A549 (cell line): ENCODE measurements around the gene C2orf69. TPM values are rescaled to one million over a fixed set of nuclear protein-coding genes. Genes with fewer than 3 reads are reported as not detected.

Experiments used
- ATAC-seq, 2 experiments: fragments of 200-7000 bp in 1 of 2; fragments of >200 bp in 1 of 2; cut with Nextera tagmentation in 1 of 2; cut with Tn5 transposase in 1 of 2; 3 replicates each; pipeline versions ENCODE4 v1.8.0 to v1.9.1; 2018 to 2020; ENCODE audit warnings: mild to moderate bottlenecking in 1 of 2, moderate library complexity in 1 of 2
- CTCF ChIA-PET: fragments of 300-600 bp; sonication (Branson Sonifier 250); formaldehyde crosslinking; extraction: SDS; loops from one replicate; lab custom pipeline; 2021; ENCODE audit warnings: antibody characterized with exemption, inconsistent platforms; lab: Yijun Ruan, JAX
- POLR2A ChIA-PET: fragments of 350-600 bp; formaldehyde crosslinking; extraction: SDS; loops from one replicate; lab custom pipeline; 2021; ENCODE audit warnings: antibody characterized with exemption, inconsistent platforms; lab: Yijun Ruan, JAX
- DNase-seq, 2 experiments: peaks; one replicate each; pipeline versions ENCODE4 v3.0.0 to v3.0.0-alpha.2; 2011 to 2016; ENCODE audit warnings: low read depth in 1 of 2, low spot score in 1 of 2
- FAIRE-seq: peaks from 2 replicates; lab custom pipeline; 2011; peaks lifted over from hg19 to GRCh38; lab: Jason Lieb, UNC
- H3K27ac ChIP-seq, 2 experiments: fragments of >200 bp; sonication (Bioruptor Twin); formaldehyde crosslinking; 3 replicates each; pipeline ENCODE4 v1.5.1; 2016 to 2017
- H3K4me1 ChIP-seq: fragments of >200 bp; sonication (Bioruptor Twin); formaldehyde crosslinking; 3 replicates; pipeline ENCODE4 v1.6.1; 2016
- H3K4me2 ChIP-seq: fragments of >200 bp; sonication (Bioruptor Twin); formaldehyde crosslinking; 3 replicates; pipeline ENCODE4 v1.6.1; 2016
- H3K4me3 ChIP-seq: fragments of >200 bp; sonication (Bioruptor Twin); formaldehyde crosslinking; 3 replicates; pipeline ENCODE4 v1.5.1; 2016
- H3K9me3 ChIP-seq: fragments of >200 bp; sonication (Bioruptor Twin); formaldehyde crosslinking; 3 replicates; pipeline ENCODE4 v1.6.1; 2016
- BHLHE40 ChIP-seq: IDR thresholded peaks from 2 replicates; pipeline ENCODE4 v1.6.1; 2012; ENCODE audit warnings: low read depth, low read length, inconsistent platforms
- CBX8 ChIP-seq: fragments of 200-600 bp; sonication (generic); IDR thresholded peaks from 2 replicates; pipeline ENCODE4 v1.6.1; 2016
- CHD2 ChIP-seq: fragments of 150-350 bp; IDR thresholded peaks from 2 replicates; pipeline ENCODE4 v1.6.1; 2014; ENCODE audit warnings: low read length; ENCODE audit not compliant: partially characterized antibody
- EHMT2 ChIP-seq: fragments of 200-600 bp; sonication (generic); IDR thresholded peaks from 2 replicates; pipeline ENCODE4 v1.6.1; 2016; ENCODE audit warnings: antibody characterized with exemption, low read depth, mild to moderate bottlenecking, moderate library complexity
- EP300 ChIP-seq, 2 experiments: fragments of >200 bp; sonication (Bioruptor Twin); formaldehyde crosslinking; IDR thresholded peaks; 2 replicates in 1 of 2; 3 replicates in 1 of 2; pipeline ENCODE4 v1.6.1; 2016 to 2017
- FOSL2 ChIP-seq, 2 experiments: fragments of 450-650 bp in 1 of 2; fragments of >200 bp in 1 of 2; sonication (Bioruptor Twin) in 1 of 2; formaldehyde crosslinking; IDR thresholded peaks; 2 replicates each; pipeline versions ENCODE4 v1.5.0 to v1.6.1; 2016 to 2020; ENCODE audit warnings: mild to moderate bottlenecking in 1 of 2, moderate library complexity in 1 of 2
- HEYL ChIP-seq: fragments of 250-450 bp; sonication (Bioruptor Pico); IDR thresholded peaks from 2 replicates; pipeline ENCODE4 v1.8.0; 2021; ENCODE audit warnings: mild to moderate bottlenecking, moderate library complexity
- JUN ChIP-seq, 2 experiments: fragments of >200 bp; sonication (Bioruptor Twin); formaldehyde crosslinking; IDR thresholded peaks; 2 replicates in 1 of 2; 3 replicates in 1 of 2; pipeline ENCODE4 v1.6.1; 2016 to 2017
- KDM1A ChIP-seq: fragments of 200-600 bp; sonication (generic); IDR thresholded peaks from 2 replicates; pipeline ENCODE4 v1.6.1; 2016; ENCODE audit warnings: low read depth, mild to moderate bottlenecking
- NFE2L2 ChIP-seq: fragments of 150-350 bp; conservative IDR thresholded peaks from 2 replicates; pipeline ENCODE4 v1.6.1; 2014; ENCODE audit warnings: low read length
- NPAS2 ChIP-seq: fragments of 250-450 bp; sonication (Bioruptor Pico); IDR thresholded peaks from 2 replicates; pipeline ENCODE4 v1.8.0; 2022; ENCODE audit warnings: mild to moderate bottlenecking, moderate library complexity, borderline replicate concordance
- NR3C1 ChIP-seq: fragments of >200 bp; sonication (Bioruptor Twin); formaldehyde crosslinking; IDR thresholded peaks from 3 replicates; pipeline ENCODE4 v1.6.1; 2017
- POLR2AphosphoS2 ChIP-seq: conservative IDR thresholded peaks from 2 replicates; pipeline ENCODE4 v1.6.1; 2012; ENCODE audit warnings: low read length, improper control_type of control experiment, inconsistent platforms
- RAD21 ChIP-seq, 2 experiments: fragments of >200 bp in 1 of 2; sonication (Bioruptor Twin) in 1 of 2; formaldehyde crosslinking in 1 of 2; IDR thresholded peaks in 1 of 2; conservative IDR thresholded peaks in 1 of 2; 2 replicates in 1 of 2; 3 replicates in 1 of 2; pipeline ENCODE4 v1.6.1; 2012 to 2018; ENCODE audit warnings: inconsistent platforms in 1 of 2
- RCOR1 ChIP-seq: fragments of 150-350 bp; IDR thresholded peaks from 2 replicates; pipeline ENCODE4 v1.6.1; 2014; ENCODE audit warnings: antibody characterized with exemption, low read length, low read depth
- RNF2 ChIP-seq: fragments of 200-600 bp; sonication (generic); IDR thresholded peaks from 2 replicates; pipeline ENCODE4 v1.6.1; 2016; ENCODE audit warnings: low read depth, mild to moderate bottlenecking, antibody characterized with exemption, moderate library complexity, borderline replicate concordance
- SMC3 ChIP-seq: fragments of >200 bp; sonication (Bioruptor Twin); formaldehyde crosslinking; IDR thresholded peaks from 3 replicates; pipeline ENCODE4 v1.6.1; 2018; ENCODE audit warnings: inconsistent platforms
- TFCP2L1 ChIP-seq: fragments of 250-450 bp; sonication (Bioruptor Pico); IDR thresholded peaks from 2 replicates; pipeline ENCODE4 v1.5.0; 2021; ENCODE audit warnings: mild to moderate bottlenecking
- TP53 ChIP-seq: fragments of 250-450 bp; sonication (Bioruptor Pico); IDR thresholded peaks from 2 replicates; pipeline ENCODE4 v1.5.0; 2021; ENCODE audit warnings: mild to moderate bottlenecking, moderate library complexity
- WGBS: methylation state at CpG from one replicate; pipeline ENCODE4 v1.1.6; 2017; ENCODE audit errors: missing lambda C conversion rate; 5-methylcytosine and 5-hydroxymethylcytosine counted together
- polyA plus RNA-seq, 4 experiments: library from polyadenylated mRNA; depleted of rRNA in 3 of 4; stranded (reverse); fragments of >200 nt; fragmentation: RNase III in 1 of 4; extraction: RNeasy Plus Mini Kit Qiagen cat#74134 plus additional on column Dnase treatment in 1 of 4; gene quantifications; 2 replicates in 3 of 4; 3 replicates in 1 of 4; pipeline ENCODE4 v1.2.3, GENCODE V29; 2011 to 2017
- TF ChIP-seq, protein P1 (sequence below): fragments of 150-350 bp; IDR thresholded peaks from 2 replicates; pipeline ENCODE4 v1.6.1; 2014; ENCODE audit warnings: low read depth, mild to moderate bottlenecking, low read length
- TF ChIP-seq, protein P2 (sequence below): IDR thresholded peaks from 2 replicates; pipeline ENCODE4 v1.6.1; 2012
- TF ChIP-seq, protein P3 (sequence below): fragments of 250-450 bp; sonication (Bioruptor Pico); IDR thresholded peaks from 2 replicates; pipeline ENCODE4 v1.5.0; 2021; ENCODE audit warnings: mild to moderate bottlenecking, moderate library complexity, borderline replicate concordance
- TF ChIP-seq, protein P4 (sequence below): fragments of >200 bp; sonication (Bioruptor Twin); formaldehyde crosslinking; IDR thresholded peaks from 2 replicates; pipeline ENCODE4 v1.6.1; 2016
- TF ChIP-seq, protein P5 (sequence below): fragments of >200 bp; sonication (Bioruptor Twin); formaldehyde crosslinking; IDR thresholded peaks from 3 replicates; pipeline ENCODE4 v1.5.1; 2016

The C2orf69 gene
- polyA plus RNA-seq, 2 of the 4 experiments (the other 2 are of a cell fraction), result 9.3 to 9.9 TPM

DNA sequence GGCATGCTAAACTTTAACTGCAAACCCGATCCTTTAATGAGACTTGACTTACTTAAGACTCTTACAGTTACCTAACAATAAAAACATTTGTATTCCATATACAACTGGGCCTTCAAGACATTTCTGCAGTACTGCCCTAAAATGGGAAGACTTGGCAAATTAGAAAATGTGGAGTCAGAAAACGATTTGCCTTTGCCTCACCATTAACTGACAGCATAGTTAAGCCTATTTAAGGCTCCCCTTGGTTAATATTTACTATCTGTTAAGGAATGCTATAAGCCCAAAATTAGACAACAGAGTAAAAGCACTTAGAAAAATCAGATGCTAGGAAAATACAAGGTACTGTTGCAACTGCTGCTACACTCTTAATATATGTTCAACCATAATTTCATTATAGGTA is 25.5 kb downstream of the C2orf69 start:
- FAIRE-seq (no peak), ATAC-seq (no peak), DNase-seq (no peak)
- peaks cover 21% of the 10 kb centered on the region; the same call in 2 of the 3 replicates for H3K4me1 ChIP-seq
- ChIA-PET POLR2A (no interaction called here), CTCF (no interaction called here)
- no peaks in the 10 kb centered on the region for H3K9me3 ChIP-seq
- no peak overlapping the region for H3K4me2 ChIP-seq
- no peak overlapping the region for H3K4me3 ChIP-seq
- TF ChIP-seq, protein P1, sequence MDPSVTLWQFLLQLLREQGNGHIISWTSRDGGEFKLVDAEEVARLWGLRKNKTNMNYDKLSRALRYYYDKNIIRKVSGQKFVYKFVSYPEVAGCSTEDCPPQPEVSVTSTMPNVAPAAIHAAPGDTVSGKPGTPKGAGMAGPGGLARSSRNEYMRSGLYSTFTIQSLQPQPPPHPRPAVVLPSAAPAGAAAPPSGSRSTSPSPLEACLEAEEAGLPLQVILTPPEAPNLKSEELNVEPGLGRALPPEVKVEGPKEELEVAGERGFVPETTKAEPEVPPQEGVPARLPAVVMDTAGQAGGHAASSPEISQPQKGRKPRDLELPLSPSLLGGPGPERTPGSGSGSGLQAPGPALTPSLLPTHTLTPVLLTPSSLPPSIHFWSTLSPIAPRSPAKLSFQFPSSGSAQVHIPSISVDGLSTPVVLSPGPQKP, result no peak
- TF ChIP-seq TP53 (CRISPR knock-in tag) (no peak), CHD2 (no peak), JUN (IDR thresholded peaks at IDR 0.05) (no peak), RCOR1 (no peak), RNF2 (no peak), TFCP2L1 (CRISPR knock-in tag) (no peak), FOSL2 (IDR thresholded peaks at IDR 0.05) (no peak), FOSL2 (CRISPR knock-in tag; IDR thresholded peaks at IDR 0.05) (no peak), KDM1A (no peak), CBX8 (no peak), EHMT2 (no peak), EP300 (IDR thresholded peaks at IDR 0.05) (no peak), NR3C1 (no peak), POLR2AphosphoS2 (no peak), HEYL (CRISPR knock-in tag) (no peak), NFE2L2 (no peak)
- TF ChIP-seq, protein P2, sequence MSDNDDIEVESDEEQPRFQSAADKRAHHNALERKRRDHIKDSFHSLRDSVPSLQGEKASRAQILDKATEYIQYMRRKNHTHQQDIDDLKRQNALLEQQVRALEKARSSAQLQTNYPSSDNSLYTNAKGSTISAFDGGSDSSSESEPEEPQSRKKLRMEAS, result no peak
- TF ChIP-seq, protein P3, sequence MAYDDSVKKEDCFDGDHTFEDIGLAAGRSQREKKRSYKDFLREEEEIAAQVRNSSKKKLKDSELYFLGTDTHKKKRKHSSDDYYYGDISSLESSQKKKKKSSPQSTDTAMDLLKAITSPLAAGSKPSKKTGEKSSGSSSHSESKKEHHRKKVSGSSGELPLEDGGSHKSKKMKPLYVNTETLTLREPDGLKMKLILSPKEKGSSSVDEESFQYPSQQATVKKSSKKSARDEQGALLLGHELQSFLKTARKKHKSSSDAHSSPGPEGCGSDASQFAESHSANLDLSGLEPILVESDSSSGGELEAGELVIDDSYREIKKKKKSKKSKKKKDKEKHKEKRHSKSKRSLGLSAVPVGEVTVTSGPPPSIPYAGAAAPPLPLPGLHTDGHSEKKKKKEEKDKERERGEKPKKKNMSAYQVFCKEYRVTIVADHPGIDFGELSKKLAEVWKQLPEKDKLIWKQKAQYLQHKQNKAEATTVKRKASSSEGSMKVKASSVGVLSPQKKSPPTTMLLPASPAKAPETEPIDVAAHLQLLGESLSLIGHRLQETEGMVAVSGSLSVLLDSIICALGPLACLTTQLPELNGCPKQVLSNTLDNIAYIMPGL (CRISPR knock-in tag), result no peak
- TF ChIP-seq, protein P4, sequence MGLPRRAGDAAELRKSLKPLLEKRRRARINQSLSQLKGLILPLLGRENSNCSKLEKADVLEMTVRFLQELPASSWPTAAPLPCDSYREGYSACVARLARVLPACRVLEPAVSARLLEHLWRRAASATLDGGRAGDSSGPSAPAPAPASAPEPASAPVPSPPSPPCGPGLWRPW, result no peak
- H3K27ac ChIP-seq, result no peak overlapping the region
- 30% methylated on average over 2 of the region's 2 CpGs for WGBS

DNA sequence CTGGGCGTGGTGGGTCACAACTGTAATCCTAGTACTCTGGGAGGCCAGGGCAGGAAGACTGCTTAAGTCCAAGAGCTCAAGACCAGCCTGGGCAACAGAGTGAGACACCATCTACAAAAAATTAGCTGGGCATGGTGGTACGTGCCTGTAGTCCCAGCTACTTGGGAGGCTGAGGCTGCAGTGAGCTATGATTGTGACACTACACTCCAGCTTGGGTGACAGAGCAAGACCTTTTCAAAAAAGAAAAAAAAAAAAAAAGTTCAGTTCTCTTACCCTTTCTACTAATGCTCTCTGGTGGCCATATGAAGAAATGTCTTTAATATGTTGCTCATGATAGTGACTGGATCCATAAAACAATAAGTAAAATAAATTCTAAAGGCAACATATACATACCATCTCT is 29.3 kb downstream of the C2orf69 start:
- H3K27ac ChIP-seq, result no peak overlapping the region
- no peak overlapping the region for H3K4me3 ChIP-seq
- no peak overlapping the region for H3K4me2 ChIP-seq
- POLR2A ChIA-PET, result interaction anchor here (0.8 kb wide), 1 partner anchor 29 kb away, joined by 4 read pairs; the partner anchor contains the start of gene C2orf69
- no peaks in the 10 kb centered on the region for H3K9me3 ChIP-seq
- TF ChIP-seq RAD21 (conservative IDR thresholded peaks at IDR 0.05 in 1 of 2, IDR thresholded peaks at IDR 0.05 in 1 of 2) (peak; percentile 48 to 59; a peak in 4 of 5 replicates), BHLHE40 (no peak), SMC3 (peak; percentile 43; the same call in 2 of the 3 replicates), NPAS2 (CRISPR knock-in tag) (no peak)
- TF ChIP-seq, protein P5, sequence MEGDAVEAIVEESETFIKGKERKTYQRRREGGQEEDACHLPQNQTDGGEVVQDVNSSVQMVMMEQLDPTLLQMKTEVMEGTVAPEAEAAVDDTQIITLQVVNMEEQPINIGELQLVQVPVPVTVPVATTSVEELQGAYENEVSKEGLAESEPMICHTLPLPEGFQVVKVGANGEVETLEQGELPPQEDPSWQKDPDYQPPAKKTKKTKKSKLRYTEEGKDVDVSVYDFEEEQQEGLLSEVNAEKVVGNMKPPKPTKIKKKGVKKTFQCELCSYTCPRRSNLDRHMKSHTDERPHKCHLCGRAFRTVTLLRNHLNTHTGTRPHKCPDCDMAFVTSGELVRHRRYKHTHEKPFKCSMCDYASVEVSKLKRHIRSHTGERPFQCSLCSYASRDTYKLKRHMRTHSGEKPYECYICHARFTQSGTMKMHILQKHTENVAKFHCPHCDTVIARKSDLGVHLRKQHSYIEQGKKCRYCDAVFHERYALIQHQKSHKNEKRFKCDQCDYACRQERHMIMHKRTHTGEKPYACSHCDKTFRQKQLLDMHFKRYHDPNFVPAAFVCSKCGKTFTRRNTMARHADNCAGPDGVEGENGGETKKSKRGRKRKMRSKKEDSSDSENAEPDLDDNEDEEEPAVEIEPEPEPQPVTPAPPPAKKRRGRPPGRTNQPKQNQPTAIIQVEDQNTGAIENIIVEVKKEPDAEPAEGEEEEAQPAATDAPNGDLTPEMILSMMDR, result peak; percentile 43
- CTCF ChIA-PET, result interaction anchor here (0.6 to 2.6 kb wide), 8 partner anchors 9 to 1627 kb away, joined by 3 to 10 read pairs (median 6); no protein-coding TSS in a partner anchor
- H3K4me1 ChIP-seq, result peaks cover 10% of the 10 kb centered on the region; the same call in 1 of the 3 replicates
- 95% methylated on average over 2 of the region's 2 CpGs for WGBS
- ATAC-seq (peak; percentile 70 to 88), DNase-seq (peak; percentile 16 to 41), FAIRE-seq (no peak)
